GM12891 (cell line): ENCODE measurements around the gene ATG4A.

ENCODE experiments used
- POLR2A ChIP-seq: IDR thresholded peaks from 2 replicates; pipeline ENCODE4 v1.6.1; 2011; ENCODE audit warnings: low read depth, low read length, control low read depth
- POLR2AphosphoS5 ChIP-seq: IDR thresholded peaks from 2 replicates; pipeline ENCODE4 v1.6.1; 2011; ENCODE audit warnings: low read depth, low read length, control low read depth
- SPI1 ChIP-seq: IDR thresholded peaks from 2 replicates; pipeline ENCODE4 v1.6.1; 2011; ENCODE audit warnings: low read depth, low read length, control low read depth
- TAF1 ChIP-seq: IDR thresholded peaks from 2 replicates; pipeline ENCODE4 v1.6.1; 2011; ENCODE audit warnings: low read depth, low read length, control low read depth

DNA sequence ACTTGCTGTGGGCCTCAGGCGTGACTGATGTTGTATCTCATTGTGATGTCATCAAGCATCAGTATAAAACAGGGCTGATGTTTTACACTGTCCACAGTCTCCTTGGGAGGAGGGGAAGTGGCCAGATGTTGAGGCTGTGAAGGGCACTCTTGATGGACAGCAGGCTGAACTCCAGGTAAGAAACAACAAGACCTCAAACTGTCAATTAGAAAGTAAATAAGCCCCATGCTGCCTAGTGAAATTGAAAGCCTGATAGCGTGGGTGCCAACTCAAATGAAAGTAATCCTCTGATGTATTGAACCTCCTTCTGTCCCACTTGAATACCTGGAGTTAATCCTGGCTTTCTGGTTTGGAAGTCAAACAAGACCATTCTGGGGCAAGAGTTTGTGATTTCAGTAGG is 27.0 kb upstream of the ATG4A start:
- TF ChIP-seq POLR2A = no peak
- TF ChIP-seq POLR2AphosphoS5 = no peak
- TF ChIP-seq TAF1 = no peak
- TF ChIP-seq SPI1 = no peak
